VCaP (cell line): ENCODE results near the gene DNER.

Experiments
- H3K27ac ChIP-seq: fragments of 450-650 bp; 2 replicates; pipeline ENCODE4 v1.5.1; 2017
- CTCF ChIP-seq: fragments of 450-650 bp; conservative IDR thresholded peaks from 2 replicates; pipeline ENCODE4 v1.5.1; 2017; ENCODE audit warnings: mild to moderate bottlenecking, moderate library complexity

Gene DNER

DNA sequence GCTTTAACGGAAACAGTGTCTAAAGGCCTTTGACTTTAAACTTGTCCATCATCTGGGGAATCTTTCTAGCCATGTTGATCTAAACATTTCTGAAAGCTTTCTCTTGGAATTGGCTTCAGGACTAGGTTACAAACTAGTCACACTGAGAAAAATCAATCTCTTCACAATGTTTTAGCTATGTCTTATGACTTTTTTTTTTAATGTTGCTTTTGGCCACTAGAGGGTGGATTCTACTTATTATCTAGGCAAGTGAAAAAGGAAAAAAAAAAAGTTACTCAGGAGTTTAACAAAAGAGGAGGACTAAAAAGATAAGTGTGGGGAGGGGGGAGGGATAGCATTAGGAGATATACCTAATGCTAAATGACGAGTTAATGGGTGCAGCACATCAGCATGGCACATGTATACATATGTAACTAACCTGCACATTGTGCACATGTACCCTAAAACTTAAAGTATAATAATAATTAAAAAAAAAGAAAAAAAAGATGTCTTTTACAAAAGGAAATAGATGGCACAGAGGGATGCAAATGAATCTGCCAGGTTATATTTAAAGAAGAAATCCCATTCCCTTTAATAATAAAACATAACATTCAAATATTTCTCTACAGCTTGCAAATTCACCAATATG, 282.9 kb downstream of the DNER start:
- peak; percentile 74 for TF ChIP-seq CTCF
- H3K27ac ChIP-seq: no peak overlapping the region

DNA sequence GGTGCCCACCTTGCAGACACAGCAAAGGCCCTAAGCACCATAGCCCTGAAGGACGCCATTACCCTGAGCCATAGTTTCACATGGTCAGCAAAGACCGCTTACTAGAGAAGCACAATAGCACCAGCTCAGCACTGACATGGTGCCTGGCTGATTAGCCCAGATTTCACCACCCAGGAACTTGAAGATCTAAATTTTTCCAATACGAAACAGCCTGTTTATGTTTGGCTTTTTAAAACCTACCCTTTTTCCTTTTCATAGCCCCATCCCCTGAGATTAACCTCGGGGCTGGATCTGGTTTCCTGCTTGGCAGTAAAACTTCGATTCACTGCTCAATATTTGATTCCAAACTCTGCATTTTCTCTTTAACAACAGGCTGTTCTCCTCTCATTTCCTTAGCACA, 284.8 kb downstream of the DNER start:
- H3K27ac ChIP-seq: no peak overlapping the region
- no peak for TF ChIP-seq CTCF

GRCh38 chr2:229426464-229426863, 287.9 kb downstream of the DNER start:
- H3K27ac ChIP-seq: no peak overlapping the region
- no peak for TF ChIP-seq CTCF

DNA sequence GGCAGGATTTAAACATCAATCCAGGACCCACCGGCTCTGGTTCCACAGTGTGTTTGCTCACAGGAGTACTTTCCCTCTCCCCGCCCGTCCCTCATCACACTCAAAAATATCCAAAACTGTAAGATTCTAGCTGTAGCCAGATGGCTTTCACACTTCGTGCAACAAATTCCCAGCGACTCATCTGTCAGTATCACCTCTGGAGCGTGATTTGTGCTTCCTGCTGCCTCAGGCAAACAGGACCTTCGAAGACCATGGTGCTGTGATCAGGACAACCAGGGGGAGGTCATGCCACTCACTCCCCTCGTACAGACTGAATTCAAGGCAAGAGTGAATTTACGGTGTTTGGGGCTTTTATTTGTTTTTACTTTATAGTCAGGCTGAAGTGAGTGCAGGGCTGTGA, 288.8 kb downstream of the DNER start:
- TF ChIP-seq CTCF: no peak
- no peak overlapping the region for H3K27ac ChIP-seq

DNA sequence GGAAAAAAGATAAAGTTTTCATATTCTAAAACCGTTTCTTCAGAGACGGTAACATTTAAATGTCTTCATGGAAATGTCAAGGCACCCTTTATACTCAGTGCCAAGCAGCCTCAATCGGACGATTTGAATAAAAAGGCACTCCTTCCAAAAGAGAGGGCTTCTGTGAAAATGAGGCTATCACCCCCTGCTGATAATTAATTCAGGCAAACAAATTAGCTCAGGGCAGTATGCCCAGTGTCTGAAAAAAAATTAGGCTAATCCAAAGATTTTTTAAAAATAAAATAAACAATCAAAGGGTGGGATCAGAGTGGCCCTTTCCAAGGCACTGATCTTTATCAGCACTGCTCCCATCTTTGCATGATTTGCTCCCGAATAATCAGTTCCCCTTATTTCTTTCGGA, 292.3 kb downstream of the DNER start:
- TF ChIP-seq CTCF: no peak
- H3K27ac ChIP-seq: no peak overlapping the region

GRCh38 chr2:229419158-229419557, 295.2 kb downstream of the DNER start:
- TF ChIP-seq CTCF: no peak
- H3K27ac ChIP-seq: no peak overlapping the region

- TF ChIP-seq CTCF: no peak
- H3K27ac ChIP-seq: no peak overlapping the region
Measured at GRCh38 chr2:229417916-229418315, 296.4 kb downstream of the DNER start.

DNA sequence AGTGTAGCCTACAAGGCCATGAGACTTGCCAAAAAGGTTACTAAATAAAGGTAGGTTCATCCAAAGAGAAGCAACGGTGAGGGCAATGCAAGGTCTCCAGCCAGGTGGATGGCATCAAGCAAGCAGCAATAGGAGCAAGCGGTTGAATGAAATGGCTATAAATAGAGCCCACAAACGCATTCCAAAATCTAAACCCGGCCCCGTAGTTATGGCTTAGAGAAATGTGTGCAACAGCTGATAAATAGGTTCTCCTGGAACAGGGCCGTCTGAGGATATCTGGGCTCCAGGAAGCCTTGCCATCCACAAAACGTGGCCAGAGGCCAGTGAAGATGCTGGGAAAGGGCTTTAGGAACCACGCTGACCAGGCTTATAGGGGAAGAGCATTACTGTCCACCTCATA, 297.2 kb downstream of the DNER start:
- TF ChIP-seq CTCF: no peak
- no peak overlapping the region for H3K27ac ChIP-seq
